NOMO-1 treated with DMSO at 0.1 percent for 48 hours (cell line): ENCODE measurements around the gene TNS3.

Experiments used
- DNase-seq: peaks from one replicate; lab custom pipeline; 2025; ENCODE audit not compliant: unreplicated experiment; lab: John Stamatoyannopoulos, UW

The TNS3 gene

DNA sequence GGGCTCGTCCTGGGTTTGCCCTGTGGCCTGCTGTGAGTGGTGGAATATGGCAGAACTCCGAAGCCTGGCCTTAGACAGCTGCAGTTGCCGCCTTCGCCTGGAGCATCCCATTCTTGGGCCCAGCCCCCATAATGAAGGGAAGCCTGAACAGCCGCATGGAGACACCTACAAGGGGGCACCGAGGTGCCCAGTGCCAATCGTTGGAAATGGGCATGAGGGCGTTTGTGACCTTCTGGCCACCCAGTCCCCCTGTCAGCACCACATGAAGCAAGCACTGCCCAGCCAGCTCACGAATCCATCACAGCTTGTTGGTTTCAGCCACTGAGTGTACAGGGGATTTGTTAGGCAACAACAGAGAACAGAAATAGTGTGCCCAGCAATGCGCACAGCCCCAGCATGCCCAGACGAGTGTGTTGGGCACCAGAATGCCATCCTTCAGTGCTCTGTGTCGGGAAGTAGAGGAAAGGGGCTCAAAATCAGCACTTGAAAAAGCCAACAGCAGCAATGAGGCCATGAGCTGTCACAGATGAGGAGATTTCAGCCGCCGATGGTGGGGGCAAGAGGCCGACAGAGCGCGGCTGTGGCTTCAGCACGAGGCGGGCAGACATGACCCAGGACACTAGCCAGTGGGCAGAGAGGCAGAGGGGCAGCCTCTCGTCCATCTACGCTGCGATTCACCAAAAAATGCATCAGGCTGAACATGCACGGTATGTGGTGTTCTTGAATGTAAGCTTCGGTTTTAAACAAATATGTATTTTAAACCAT, 91.2 kb downstream of the TNS3 start:
- DNase-seq, result no peak

DNA sequence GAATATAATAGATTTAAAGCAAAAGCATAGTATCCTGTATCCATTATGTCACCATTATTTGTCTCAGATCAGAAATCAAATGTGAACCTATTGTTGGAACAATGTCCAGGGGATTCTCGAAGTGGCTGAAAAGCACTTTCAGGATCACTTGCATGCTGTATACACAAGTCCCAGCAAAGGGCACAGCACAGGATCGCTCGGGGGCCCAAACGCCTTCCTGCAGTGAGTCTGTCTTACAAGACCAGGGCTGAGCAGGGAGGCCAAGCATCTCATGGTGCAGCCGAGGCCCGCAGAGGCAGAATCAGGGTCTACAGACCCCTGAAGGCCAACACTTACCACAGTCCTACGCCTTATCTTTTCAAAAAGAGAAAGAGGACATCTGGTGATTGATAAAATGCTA, 92.3 kb downstream of the TNS3 start:
- no peak for DNase-seq

DNA sequence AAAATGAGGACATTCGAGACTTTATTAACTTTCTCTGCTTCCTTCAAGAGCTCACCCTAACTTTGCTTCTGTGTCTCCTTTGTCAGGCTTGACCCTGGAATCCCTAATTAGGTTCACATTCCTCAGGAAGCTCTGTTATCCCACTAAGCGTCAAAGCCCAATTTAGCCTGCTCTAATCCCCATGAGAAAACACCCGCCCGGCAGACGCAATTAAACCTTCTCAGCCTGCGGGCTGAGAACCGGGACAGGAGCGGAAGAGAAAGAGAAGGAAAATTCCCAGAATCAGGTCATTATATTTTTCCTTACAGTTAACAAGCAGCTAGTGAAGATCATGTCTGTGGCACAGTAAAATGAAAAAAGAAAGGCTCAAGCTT, 93.0 kb downstream of the TNS3 start:
- DNase-seq, result no peak

DNA sequence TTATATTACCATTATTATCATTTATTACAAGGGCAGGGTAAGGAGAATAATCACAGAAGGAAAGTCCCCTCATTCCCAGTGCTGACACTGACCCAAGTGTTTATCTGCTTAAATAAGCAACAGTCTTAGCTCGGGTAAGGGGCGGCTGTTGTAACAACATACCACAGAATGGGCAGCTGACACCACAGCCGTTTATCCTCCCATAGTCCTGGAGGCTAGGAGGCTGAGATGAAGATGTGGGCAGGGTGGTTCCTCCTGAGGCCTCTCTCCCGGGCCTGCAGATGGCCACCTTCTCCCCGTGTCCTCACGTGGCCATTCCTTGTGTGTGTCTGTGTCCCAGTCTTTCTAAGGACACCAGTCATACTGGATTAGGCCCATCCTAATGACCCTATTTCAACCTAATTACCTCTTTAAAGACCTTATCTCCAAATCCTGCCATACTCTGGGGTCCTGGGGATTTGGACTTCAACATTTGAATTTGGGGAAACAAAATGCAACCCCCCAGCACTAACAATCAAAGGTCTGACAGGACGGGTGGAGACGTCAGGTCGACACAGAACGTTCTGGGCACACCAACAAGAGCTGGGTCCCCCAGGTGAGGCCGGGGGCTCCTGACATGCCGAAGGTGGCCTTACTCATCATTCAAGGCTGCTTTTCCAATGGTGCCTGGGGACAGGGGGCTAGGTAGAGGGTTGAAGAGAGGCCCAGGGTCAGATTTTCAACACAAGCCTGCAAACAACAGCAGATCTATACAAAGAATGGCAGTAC, 93.5 kb downstream of the TNS3 start:
- no peak for DNase-seq

DNA sequence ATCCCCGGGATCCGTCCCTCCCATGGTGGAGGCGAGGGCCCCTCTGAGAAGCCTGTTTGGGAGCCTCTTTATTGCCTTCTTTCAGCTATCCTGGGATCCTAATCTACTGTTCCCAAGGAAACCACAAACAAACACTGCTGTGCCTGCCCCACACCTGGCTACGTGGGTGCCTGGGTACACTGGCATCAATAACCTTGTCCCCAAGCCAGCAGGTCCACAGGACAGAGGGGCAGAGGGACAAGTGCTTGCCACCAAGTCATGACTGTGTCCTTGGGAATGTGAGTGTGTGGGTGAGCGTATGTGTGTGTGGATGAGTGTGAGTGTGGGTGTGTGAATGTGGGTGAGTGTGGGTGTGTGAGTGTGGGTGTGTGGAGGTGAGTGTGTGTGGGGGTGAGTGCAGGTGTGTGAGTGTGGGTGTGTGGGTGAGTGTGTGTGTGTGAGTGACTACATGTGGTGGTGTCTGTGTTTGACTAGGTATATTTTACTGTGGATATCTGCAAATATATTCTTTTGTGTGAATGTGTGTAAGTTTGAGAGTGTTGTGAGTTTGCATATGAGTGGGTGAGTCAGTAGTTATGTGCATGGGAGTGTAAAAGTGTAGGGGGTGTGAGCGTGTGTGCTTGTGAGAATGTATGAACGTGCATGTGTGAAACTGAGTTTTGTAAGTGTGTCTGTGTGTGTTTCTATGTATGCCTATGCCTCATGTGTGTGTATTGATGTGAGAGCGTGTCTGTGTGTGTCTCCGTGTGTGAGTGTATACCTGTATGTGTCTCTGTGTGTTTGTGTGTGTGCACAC, 96.1 kb downstream of the TNS3 start:
- DNase-seq, result no peak

DNA sequence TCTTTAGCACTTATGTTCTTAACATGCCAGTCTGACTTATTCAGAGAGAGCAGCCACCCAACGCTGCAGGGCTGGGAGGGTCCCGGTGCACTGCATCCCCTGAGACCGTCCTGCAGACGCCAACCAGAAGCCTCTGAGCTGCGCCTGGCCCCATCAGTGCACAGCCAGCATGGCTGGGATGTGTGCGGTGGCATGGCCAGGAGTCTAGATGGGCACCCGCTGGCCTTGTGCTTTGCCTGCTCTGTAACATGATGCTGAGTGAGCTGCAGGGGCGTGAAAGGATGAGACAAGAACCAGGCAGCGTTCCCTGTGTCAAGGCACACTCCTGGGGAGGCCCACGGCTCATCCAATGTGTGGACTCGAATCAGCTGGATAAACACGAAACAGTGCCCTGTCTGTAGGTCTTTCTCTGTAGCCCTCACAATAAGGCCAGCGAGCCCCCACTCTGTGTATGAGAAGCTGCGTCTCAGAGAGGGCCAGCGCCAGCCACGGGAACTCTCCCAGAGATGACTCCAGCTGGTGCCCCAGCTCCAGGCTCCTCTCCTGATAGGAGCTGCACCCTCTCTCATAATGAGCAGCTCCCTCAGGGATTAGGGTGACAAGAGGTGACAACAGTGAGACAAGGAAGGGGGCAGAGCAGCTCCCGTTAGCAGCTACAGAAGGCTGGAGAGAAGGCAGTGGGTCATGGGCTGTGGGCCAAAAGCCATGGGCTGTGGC, 96.8 kb downstream of the TNS3 start:
- DNase-seq, result no peak

DNA sequence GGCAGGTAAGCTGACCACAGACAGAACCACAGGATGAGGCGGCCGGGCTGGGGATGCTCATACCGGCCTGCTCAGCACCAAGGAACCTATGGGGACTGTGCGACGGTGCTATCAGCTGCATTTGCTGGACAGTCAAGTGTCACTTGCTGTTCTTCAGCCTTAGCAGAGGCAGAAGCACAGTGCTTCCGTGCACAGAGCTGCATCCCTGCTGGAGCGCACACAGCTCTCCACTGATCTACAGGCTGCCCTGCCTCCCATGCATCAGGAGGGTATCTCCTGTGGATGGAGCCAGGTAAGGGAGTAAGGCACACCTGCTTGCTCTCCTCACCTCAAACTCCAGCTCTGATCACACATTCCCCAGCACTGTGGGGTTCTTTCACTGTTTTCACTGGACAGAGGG, 97.5 kb downstream of the TNS3 start:
- no peak for DNase-seq

DNA sequence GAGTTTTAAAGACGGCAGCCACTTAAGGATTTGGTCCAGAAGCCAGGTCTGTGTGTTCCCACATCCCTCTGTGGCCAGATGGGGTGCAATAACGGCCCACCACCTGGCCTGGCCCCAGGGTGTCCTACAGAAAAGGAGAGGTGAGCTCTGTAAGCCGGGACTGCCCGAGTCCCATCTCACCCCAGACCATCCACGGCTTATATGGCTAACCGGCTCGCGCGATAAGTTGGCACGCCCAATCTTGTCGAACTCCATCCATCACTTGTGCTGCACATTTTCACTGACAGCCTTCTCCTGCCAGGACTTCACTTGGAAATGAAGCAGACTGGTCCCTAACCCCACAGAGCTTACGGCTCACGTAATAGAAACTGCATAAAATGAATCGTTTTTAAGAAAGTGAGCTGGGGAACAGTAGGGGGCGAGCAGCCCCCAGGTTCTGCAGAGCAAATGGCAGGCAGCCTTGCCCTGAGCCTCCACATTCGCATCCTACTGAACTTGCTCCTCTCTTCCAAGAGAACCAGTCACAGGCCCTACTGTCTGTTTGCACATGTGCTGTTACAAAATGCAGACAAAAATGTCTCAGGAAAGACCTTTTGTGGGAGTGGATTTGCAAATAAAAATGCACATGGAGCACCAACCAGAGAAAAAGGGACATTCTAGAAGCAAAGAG, 98.2 kb downstream of the TNS3 start:
- DNase-seq, result peak; percentile 13

DNA sequence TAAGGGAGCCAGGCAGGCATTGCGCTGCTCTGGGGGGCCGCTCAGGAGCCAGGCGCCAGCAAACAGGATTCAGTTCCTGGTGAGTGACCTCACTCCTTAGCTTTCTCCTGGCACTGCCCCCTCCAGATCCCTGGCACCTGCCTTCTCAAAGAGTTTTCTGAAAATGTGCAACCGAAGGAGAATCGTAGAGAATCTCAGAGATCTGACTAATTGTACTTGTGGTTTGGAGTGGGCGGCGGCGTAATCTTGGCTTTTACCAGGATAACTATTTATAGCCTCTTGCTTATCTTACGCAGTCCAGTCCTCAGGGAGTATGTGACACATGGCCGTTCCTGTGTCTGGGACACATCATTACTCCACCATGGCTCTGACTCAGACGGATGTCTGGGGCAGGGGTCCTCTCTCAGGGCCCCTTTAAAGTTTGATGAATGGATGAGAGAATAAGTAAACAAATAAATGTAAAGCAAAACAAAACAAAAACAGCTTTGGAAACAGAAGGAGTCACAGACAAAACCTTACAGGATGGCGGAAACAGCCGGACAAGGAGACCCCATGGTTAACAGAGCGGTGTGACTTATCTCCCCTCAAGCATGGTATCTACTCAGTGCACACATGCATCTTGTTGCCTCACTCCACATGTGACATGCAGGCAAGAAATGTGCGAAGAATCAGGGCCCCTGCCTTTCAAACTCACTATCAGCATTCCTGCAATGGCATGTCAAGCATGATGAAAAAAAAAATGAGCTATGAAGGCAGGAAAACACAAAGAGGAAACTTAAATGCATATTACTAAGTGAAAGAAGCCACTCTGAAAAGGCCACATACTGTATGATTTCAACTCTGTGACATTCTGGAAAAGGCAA, 99.7 kb downstream of the TNS3 start:
- DNase-seq, result peak; percentile 73

DNA sequence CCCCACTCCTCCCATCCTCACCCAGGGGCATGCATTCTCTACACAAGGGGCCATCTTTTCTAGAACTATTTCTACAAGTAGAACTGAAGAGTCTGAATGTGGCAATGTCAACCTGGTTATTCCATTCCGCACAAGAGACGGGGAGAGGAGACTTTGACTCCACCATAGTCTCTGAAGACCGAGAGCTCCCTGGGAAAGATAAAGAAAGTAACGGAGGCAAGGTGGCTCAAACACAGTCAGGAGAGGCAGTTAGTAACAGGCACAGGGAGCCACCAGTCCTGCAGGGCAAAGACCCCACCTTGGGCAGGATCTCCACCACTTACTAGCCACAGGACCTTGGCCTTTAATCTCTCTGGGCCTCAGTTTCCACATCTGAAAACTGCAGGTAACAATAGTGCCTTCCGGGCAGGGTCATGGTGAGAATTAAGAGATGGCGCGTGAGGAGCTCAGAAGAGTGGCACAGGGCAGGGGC, 100.3 kb downstream of the TNS3 start:
- no peak for DNase-seq

DNA sequence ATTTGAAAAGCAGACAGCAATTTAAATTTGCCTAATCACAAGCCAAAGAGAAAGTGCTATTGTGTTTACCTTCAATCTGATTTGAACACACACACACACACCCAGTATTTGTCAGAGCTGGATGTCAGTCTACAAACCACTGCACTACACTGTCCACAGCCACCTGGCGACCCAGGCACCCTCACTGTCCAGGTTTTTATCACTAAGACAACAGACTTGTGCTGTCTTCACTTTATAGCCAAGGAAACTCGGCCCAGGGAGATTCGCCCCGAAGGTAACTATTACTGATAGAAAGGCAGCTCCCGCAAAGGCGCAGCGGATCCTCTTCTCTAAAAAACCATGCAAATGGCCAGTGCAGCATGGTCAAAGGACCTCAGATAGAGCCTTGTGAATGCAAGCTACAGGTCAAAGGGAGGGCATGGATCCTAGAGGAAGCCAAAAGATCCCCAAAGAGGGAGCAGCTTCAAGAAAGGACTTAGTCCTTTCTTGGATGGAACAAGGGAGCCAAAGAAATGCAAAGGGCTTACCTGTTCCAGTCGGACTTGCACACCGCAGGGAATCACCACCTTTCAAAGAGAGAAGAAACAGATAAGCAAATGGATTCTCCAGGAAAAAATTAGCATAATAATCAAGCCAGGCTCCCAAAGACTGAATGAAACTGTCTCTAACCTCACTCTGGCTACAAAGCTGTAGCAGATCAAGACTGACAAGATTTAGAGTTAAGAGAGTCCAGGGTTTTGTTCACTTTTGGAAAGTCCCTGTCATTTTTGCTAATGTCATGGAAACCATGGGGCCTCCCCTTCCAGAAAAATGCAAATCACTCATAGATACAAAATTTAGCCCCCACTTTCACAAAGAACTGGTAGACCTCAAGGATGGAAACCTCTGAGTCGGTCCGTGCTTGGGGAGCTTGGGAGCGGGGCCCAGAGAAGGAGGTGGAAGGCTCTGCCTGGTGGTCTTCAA, 101.1 kb downstream of the TNS3 start:
- no peak for DNase-seq

DNA sequence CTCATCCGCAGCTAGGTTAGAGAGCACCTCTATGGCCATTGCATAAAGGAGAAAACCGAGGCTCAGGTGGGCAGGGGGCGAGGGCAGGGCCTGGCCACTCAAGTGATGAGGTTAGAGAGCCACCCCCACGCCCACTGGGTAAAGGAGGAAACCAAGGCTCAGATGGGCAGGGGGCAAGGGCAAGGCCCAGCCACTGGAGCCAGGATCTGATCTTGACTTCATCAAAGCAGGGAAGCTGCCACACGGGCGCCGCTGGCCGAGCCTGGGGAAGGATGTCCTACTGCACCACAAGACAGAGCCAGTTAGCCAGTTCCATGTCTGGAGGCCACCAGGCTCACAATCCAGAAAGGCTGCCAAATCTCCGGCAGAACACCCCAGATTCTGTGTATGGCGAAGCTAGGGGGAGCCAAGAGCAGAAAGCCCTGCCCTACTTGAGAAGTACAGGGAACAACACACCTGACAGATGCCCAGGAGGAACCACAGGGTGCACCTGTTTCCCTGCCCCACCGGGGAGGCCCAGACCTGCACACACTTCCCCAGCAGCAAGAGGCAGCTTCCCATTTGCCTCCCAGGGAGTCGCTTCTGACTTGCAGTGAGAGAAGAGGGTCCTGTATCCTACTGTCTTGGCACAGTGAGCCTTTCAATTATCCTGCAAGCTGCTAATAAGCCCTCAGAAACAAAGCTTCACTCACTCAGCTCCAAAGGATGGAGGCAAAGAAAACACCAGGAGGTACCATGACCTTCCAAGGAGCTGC, 101.9 kb downstream of the TNS3 start:
- DNase-seq, result no peak

DNA sequence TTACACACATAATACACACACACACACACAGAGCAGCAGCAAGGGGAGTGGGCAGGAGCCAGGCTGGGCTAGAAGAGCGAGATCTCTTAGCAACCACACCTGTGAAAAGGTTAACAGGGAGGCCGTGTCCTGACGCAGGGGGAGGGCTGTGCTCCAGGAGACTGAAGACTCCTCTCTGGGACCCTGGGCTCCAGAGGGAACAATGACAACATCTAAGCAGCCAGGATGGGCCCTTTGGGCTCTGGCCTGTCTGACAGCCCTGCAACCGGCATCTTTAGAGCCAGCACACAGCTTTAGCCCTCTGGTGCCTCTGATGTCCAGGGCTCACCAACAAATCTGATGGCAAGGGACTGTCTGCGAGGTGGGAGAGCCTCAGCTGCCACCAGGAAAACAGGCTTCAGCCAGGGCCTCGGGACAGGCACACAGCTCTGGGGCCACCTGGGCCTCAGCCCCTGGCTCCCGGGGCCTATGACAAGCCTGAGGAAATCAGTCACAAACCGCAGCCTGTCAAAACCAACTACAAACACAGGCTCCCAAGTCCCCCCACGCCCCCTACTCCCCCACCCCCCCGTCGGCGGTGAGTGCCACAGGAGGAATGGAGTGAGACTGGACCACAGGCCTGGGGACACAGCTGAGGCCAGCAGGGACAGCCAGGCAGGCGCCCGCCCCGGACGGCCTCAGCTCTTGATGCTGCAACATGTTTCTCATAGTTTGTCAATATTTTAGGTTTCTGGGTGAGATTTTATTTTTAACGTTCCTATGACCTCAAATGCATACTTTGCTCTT, 102.8 kb downstream of the TNS3 start:
- DNase-seq, result no peak

DNA sequence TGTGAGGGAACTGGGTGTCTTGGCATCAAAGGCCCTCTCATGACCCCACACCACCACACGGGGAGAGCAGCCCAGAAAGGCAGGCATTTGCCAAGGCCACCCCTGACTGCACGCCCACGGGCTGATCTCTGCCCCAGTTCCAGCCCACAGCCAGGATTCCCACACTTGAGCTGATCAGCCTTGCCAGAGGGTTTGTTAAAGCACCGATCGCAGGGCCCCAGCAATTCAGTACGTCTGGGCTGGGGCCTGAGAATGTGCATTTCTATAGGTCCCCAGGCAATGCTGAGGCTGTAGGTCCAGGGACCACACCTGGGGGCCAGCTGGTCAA, 103.9 kb downstream of the TNS3 start:
- DNase-seq, result no peak

DNA sequence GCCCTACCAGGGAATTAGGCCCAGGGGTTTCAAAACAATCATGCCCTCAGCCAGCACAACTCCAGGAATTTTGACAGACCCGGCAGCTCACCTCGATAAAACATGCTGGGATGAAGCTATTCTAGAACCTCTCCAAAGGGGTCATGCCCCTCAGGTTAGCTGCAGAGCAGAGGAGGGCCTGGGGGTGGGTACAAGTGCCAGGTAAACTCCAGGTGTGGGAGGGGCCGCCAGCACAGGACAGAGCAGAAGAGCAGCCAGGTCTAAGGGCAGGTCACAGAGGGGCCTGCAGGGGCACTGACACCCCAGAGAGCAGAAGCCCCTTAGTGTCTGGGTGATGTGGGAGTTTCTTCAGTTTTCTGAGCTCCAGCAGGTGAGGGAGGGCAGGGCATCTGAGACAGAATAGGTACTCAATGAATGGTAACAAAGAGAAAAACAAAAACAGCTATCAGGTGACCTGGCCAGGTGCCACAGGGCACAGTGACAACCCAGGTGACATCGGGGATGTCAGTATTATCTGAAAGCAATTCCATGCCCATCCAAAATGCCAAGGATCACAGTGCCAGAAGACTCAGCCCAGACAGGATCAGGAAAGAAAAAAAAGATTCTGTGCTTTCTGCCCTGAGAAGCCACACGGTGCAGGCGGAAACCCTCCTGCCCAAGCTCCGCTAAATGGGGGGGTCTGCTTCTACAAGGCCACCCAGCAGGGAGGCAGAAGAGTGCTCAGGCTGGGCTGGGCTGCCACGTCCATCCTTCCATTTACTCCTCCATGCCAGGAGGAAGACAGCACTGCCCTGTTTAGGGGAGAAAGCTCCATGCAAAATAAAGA, 104.5 kb downstream of the TNS3 start:
- no peak for DNase-seq

DNA sequence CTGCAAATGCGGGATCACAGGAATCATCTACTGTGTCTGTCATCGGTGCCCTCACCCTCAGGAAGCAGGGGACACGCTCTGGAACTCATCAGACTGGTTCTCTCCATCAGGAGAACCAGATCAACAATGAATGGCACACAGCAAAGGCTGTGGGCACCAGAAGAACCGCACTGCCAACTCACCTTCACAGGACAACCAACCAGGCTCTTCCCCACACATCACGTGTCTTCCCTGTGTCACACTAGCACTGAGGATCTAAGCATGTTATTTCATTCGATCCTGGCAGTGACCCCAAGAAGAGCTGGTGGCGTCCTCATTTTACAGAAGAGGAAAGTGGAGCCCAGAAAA, 106.1 kb downstream of the TNS3 start:
- no peak for DNase-seq
